IMR-90 (cell line): ENCODE data around the gene ZRSR2. TPM values are rescaled to one million over a fixed set of nuclear protein-coding genes. Genes with fewer than 3 reads are reported as not detected.

Source experiments
- ATAC-seq: fragments of 200-7000 bp; cut with Tn5 transposase; 2 replicates; pipeline ENCODE4 v1.9.1; 2020; ENCODE audit warnings: low read depth, mild to moderate bottlenecking, moderate library complexity
- BruUV-seq: library from RNA; stranded (reverse); fragments of 400-500 nt; replicated peaks from 2 replicates; lab custom pipeline; 2021; lab: Mats Ljungman, UMichigan
- CTCF ChIA-PET: fragments of 300-600 bp; formaldehyde crosslinking; extraction: SDS; loops from one replicate; lab custom pipeline; 2021; ENCODE audit warnings: antibody characterized with exemption; lab: Yijun Ruan, JAX
- POLR2A ChIA-PET: fragments of 300-600 bp; sonication (Branson Sonifier 250); formaldehyde crosslinking; loops from one replicate; lab custom pipeline; 2022; ENCODE audit warnings: antibody characterized with exemption; ENCODE audit not compliant: unreplicated experiment; lab: Charles Lee
- DNase-seq: peaks from one replicate; pipeline ENCODE4 v3.0.0; 2013
- H2AFZ ChIP-seq: replicated peaks from 2 replicates; pipeline ENCODE3; 2013; ENCODE audit warnings: low read length, mild to moderate bottlenecking; ENCODE audit not compliant: poor library complexity
- H2AK5ac ChIP-seq: 2 replicates; pipeline ENCODE4 v1.6.1; 2013; ENCODE audit warnings: low read depth, low read length, inconsistent platforms
- H2AK9ac ChIP-seq: replicated peaks from 2 replicates; pipeline ENCODE3; 2013; ENCODE audit warnings: mild to moderate bottlenecking, low read depth, low read length, moderate library complexity; ENCODE audit not compliant: poor library complexity
- H2BK120ac ChIP-seq: 2 replicates; pipeline ENCODE4 v1.6.1; 2013; ENCODE audit warnings: low read depth, low read length, inconsistent platforms
- H2BK15ac ChIP-seq: 3 replicates; pipeline ENCODE4 v1.6.1; 2013; ENCODE audit warnings: low read depth, low read length, inconsistent platforms
- H2BK20ac ChIP-seq: 2 replicates; pipeline ENCODE4 v1.6.1; 2013; ENCODE audit warnings: low read depth, mild to moderate bottlenecking, inconsistent platforms, low read length, moderate library complexity
- H2BK5ac ChIP-seq: 2 replicates; pipeline ENCODE4 v1.6.1; 2013; ENCODE audit warnings: mild to moderate bottlenecking, low read depth, low read length, inconsistent platforms; ENCODE audit not compliant: poor library complexity, severe bottlenecking
- H3K14ac ChIP-seq: replicated peaks from 2 replicates; pipeline ENCODE4 v1.6.1; 2013; ENCODE audit warnings: low read depth, low read length, inconsistent platforms
- H3K18ac ChIP-seq: 2 replicates; pipeline ENCODE4 v1.6.1; 2013; ENCODE audit warnings: low read depth, low read length, control low read depth
- H3K23ac ChIP-seq: 2 replicates; pipeline ENCODE4 v1.6.1; 2013; ENCODE audit warnings: low read depth, low read length, inconsistent platforms
- H3K27ac ChIP-seq: 2 replicates; pipeline ENCODE4 v1.5.1; 2013; ENCODE audit warnings: mild to moderate bottlenecking, control low read depth, low read length; ENCODE audit not compliant: insufficient read depth
- H3K27me3 ChIP-seq: 2 replicates; pipeline ENCODE4 v1.6.1; 2013; ENCODE audit warnings: low read length; ENCODE audit not compliant: control insufficient read depth, insufficient read depth
- H3K36me3 ChIP-seq: 2 replicates; pipeline ENCODE4 v1.6.1; 2013; ENCODE audit warnings: low read length, mixed read lengths; ENCODE audit not compliant: control insufficient read depth, insufficient read depth
- H3K4ac ChIP-seq: 2 replicates; pipeline ENCODE4 v1.6.1; 2013; ENCODE audit warnings: low read depth, low read length, inconsistent platforms
- H3K4me1 ChIP-seq: 2 replicates; pipeline ENCODE4 v1.6.1; 2013; ENCODE audit warnings: low read length, mixed read lengths; ENCODE audit not compliant: control insufficient read depth, insufficient read depth
- H3K4me2 ChIP-seq: 2 replicates; pipeline ENCODE4 v1.6.1; 2013; ENCODE audit warnings: low read depth, mild to moderate bottlenecking, control low read depth, low read length, moderate library complexity
- H3K4me3 ChIP-seq: 2 replicates; pipeline ENCODE4 v1.5.1; 2013; ENCODE audit warnings: low read depth, mild to moderate bottlenecking, control low read depth, low read length, moderate library complexity; ENCODE audit not compliant: insufficient read depth
- H3K56ac ChIP-seq: 2 replicates; pipeline ENCODE4 v1.6.1; 2013; ENCODE audit warnings: low read length, inconsistent platforms; ENCODE audit not compliant: insufficient read depth; ENCODE audit errors: extremely low read depth
- H3K79me1 ChIP-seq, 2 experiments: 2 replicates each; pipeline ENCODE4 v1.6.1; 2013; ENCODE audit warnings: low read length in 2 of 2, inconsistent platforms in 1 of 2, low read depth in 1 of 2
- H3K9ac ChIP-seq: 2 replicates; pipeline ENCODE4 v1.6.1; 2013; ENCODE audit warnings: low read depth, low read length, control low read depth
- H3K9me1 ChIP-seq: 2 replicates; pipeline ENCODE4 v1.6.1; 2013; ENCODE audit warnings: low read length, inconsistent platforms; ENCODE audit not compliant: insufficient read depth
- H3K9me3 ChIP-seq: 2 replicates; pipeline ENCODE4 v1.6.1; 2013; ENCODE audit warnings: low read length; ENCODE audit not compliant: control insufficient read depth, insufficient read depth
- H4K20me1 ChIP-seq: 2 replicates; pipeline ENCODE4 v1.6.1; 2013; ENCODE audit warnings: low read length, inconsistent platforms; ENCODE audit not compliant: insufficient read depth
- H4K5ac ChIP-seq: 2 replicates; pipeline ENCODE4 v1.6.1; 2013; ENCODE audit warnings: mild to moderate bottlenecking, low read depth, low read length, control low read depth
- H4K8ac ChIP-seq, 2 experiments: 2 replicates each; pipeline ENCODE4 v1.6.1; 2013; ENCODE audit warnings: low read depth in 2 of 2, low read length in 2 of 2, control low read depth in 1 of 2, inconsistent platforms in 1 of 2
- H4K91ac ChIP-seq: 2 replicates; pipeline ENCODE4 v1.6.1; 2013; ENCODE audit warnings: low read depth, low read length, inconsistent platforms; ENCODE audit not compliant: insufficient read depth
- WGBS, 2 experiments: methylation state at CpG; one replicate each; pipeline versions ENCODE4 v1.1.5 to v1.1.7; 2013; ENCODE audit warnings: missing lambda C conversion rate in 2 of 2; ENCODE audit not compliant: insufficient read length in 1 of 2; ENCODE audit errors: extremely low coverage in 2 of 2; 5-methylcytosine and 5-hydroxymethylcytosine counted together
- dilution Hi-C: fragments of 300-500 bp; cut with HindIII; formaldehyde crosslinking; loops from one replicate; pipeline ENCODE4 v1.14.3; 2018; ENCODE audit warnings: low sequenced_read_pairs; ENCODE audit not compliant: unreplicated experiment
- in situ Hi-C: fragments of 300-500 bp; cut with MboI; formaldehyde crosslinking; loops from 3 replicates; pipeline ENCODE4 v1.14.3; 2019; ENCODE audit warnings: low sequenced_read_pairs, inconsistent platforms, mixed read lengths
- intact Hi-C: fragments of 100-400 bp; cut with micrococcal nuclease; formaldehyde crosslinking; loops from 2 replicates; pipeline ENCODE4 v1.10.0; 2022
- polyA plus RNA-seq, 3 experiments: library from polyadenylated mRNA; depleted of rRNA; stranded (reverse); fragments of >200 nt; gene quantifications; 2 replicates each; pipeline ENCODE4 v1.2.3, GENCODE V29; 2012; ENCODE audit warnings: low replicate concordance in 1 of 3
- total RNA-seq: library from RNA; depleted of rRNA; stranded (reverse); fragments of >200 nt; gene quantifications from 2 replicates; pipeline ENCODE4 v1.2.3, GENCODE V29; 2012
- TF ChIP-seq, protein P1 (sequence below): fragments of 150-350 bp; IDR thresholded peaks from 2 replicates; pipeline ENCODE4 v1.6.1; 2016; ENCODE audit warnings: low read depth, mild to moderate bottlenecking, low read length, moderate library complexity, borderline replicate concordance

ZRSR2 gene
- total and polyA plus RNA-seq, 2 of the 4 experiments (the other 2 are of a cell fraction): 4.7 to 11.3 TPM

DNA sequence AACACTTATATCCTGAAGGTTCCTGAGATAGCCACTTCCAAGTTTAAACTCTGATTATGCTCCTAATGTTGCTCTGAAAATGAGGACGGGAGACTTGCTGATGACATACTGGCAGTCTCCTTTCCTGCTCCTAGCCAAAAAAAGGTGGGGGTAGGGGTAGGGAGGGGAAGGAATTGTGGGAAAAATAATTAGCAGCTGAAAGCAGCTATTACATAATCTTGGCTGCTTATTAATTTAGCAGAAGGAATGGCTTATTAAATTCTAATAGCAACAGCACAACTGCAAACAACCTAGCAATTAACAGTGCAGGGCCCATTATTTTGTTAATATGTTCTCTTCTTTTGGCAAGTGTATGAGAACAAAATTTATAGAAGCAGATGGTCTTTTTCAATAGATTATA is 66.4 kb downstream of the ZRSR2 start:
- H3K9me1 ChIP-seq: no peaks in the 10 kb centered on the region
- H3K4me2 ChIP-seq: no peak overlapping the region
- CTCF ChIA-PET: no interaction called here
- no peak overlapping the region for H3K56ac ChIP-seq
- H2BK120ac ChIP-seq: no peak overlapping the region
- H2BK20ac ChIP-seq: no peak overlapping the region
- no peak overlapping the region for H3K14ac ChIP-seq
- H3K79me1 ChIP-seq: peaks cover 0 to 6% of the 10 kb centered on the region in 2 experiments; a peak in 1 of 4 replicates
- no peaks in the 10 kb centered on the region for H3K36me3 ChIP-seq
- no TSS peak for BruUV-seq
- no peak overlapping the region for H4K91ac ChIP-seq
- H3K9ac ChIP-seq: no peak overlapping the region
- no peak overlapping the region for H3K18ac ChIP-seq
- TF ChIP-seq, protein P1, sequence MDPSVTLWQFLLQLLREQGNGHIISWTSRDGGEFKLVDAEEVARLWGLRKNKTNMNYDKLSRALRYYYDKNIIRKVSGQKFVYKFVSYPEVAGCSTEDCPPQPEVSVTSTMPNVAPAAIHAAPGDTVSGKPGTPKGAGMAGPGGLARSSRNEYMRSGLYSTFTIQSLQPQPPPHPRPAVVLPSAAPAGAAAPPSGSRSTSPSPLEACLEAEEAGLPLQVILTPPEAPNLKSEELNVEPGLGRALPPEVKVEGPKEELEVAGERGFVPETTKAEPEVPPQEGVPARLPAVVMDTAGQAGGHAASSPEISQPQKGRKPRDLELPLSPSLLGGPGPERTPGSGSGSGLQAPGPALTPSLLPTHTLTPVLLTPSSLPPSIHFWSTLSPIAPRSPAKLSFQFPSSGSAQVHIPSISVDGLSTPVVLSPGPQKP: no peak
- DNase-seq (no peak), ATAC-seq (no peak)
- H4K8ac ChIP-seq: no peak overlapping the region
- POLR2A ChIA-PET: no interaction called here
- no CpG with 5 or more reads among the region's 1 CpG for WGBS, 2 experiments
- H3K27ac ChIP-seq: no peak overlapping the region
- H3K27me3 ChIP-seq: peaks cover 6% of the 10 kb centered on the region; the same call in 1 of the 2 replicates
- H3K4me3 ChIP-seq: no peak overlapping the region
- in situ Hi-C loops (no loop called here), dilution Hi-C loops (no loop called here), intact Hi-C loops (loop anchor here (10.0 kb wide), 1 partner anchor 182 kb away; no protein-coding TSS in a partner anchor)
- no peak overlapping the region for H2AK5ac ChIP-seq
- H3K4me1 ChIP-seq: no peaks in the 10 kb centered on the region
- no peak overlapping the region for H2BK15ac ChIP-seq
- no peak overlapping the region for H3K23ac ChIP-seq
- no peak overlapping the region for H3K4ac ChIP-seq
- H3K9me3 ChIP-seq: no peaks in the 10 kb centered on the region
- H2AFZ ChIP-seq: no peak overlapping the region
- H4K5ac ChIP-seq: no peak overlapping the region
- no peak overlapping the region for H2AK9ac ChIP-seq
- H2BK5ac ChIP-seq: no peak overlapping the region
- H4K20me1 ChIP-seq: no peaks in the 10 kb centered on the region
